ENCODE data around the gene BRI3.

DNA sequence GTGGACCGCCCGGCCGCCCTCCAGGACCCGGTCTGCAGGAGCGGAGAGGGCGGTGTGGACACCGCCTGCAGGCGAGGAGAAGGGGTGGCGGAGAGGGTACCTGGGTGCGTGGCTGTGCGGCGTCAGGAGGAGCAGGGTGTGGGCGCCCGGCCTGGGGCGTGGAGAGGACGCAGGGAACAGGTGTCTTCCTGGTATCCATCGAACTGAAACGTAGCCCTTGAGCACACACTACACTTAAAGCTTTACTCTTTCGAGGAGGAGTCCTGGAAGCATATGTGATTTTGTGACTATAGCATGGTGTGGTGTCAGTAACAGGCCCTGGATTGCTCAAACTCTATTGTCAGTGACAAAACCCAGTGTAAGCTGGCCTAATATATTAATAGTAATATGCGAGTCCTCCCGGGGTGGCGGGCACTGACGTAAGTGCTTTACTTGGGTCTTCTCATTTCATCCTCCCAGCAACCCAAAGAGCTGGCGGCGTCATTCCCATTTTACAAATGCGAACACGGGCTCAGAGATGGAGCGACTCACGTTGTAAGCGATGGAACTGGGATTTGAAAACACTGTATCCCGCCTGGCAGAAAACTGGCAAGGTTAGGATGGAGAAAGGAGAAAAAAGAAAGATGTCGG lies 28.9 kb upstream of the BRI3 start:
- TF ChIP-seq, protein P1, sequence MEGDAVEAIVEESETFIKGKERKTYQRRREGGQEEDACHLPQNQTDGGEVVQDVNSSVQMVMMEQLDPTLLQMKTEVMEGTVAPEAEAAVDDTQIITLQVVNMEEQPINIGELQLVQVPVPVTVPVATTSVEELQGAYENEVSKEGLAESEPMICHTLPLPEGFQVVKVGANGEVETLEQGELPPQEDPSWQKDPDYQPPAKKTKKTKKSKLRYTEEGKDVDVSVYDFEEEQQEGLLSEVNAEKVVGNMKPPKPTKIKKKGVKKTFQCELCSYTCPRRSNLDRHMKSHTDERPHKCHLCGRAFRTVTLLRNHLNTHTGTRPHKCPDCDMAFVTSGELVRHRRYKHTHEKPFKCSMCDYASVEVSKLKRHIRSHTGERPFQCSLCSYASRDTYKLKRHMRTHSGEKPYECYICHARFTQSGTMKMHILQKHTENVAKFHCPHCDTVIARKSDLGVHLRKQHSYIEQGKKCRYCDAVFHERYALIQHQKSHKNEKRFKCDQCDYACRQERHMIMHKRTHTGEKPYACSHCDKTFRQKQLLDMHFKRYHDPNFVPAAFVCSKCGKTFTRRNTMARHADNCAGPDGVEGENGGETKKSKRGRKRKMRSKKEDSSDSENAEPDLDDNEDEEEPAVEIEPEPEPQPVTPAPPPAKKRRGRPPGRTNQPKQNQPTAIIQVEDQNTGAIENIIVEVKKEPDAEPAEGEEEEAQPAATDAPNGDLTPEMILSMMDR (conservative IDR thresholded peaks at IDR 0.05; ENCODE audit: low read depth, low read length) = no peak
- no peak for TF ChIP-seq RAD21 (IDR thresholded peaks at IDR 0.05; ENCODE audit: low read length)
- TF ChIP-seq MAZ (IDR thresholded peaks at IDR 0.05; ENCODE audit: borderline replicate concordance, low read depth, low read length) = no peak
- no peak for TF ChIP-seq RFX5 (IDR thresholded peaks at IDR 0.05; ENCODE audit: low read depth, low read length)

Measured in IMR-90 (cell line).